Measurements from ENCODE around the gene AP4E1. TPM values are rescaled to one million over a fixed set of nuclear protein-coding genes. Genes with fewer than 3 reads are reported as not detected.

The AP4E1 gene
- total and polyA plus RNA-seq, 2 of the 8 experiments (the other 6 are each of a cell fraction or from before 2014, with no cell fraction given): 1.4 to 10.9 TPM

DNA sequence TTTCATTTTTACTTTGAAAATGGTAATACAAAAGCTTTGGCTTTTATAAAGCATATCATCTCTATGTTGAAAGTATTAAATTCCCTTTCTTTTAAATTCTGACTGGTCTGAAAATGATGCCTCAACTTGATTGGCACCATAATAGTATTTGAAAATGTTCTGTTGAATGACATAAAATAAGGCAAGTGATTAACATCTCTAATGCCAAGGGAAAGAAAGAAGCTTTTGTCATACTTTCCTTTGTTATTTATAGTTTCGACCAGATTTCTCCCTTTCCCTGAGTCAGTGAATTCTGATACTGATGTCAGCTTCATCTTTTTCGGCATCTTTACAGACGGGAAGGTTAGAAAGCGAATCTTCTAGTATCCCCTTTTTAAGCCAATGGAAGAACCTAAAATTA, 3.4 kb upstream of the AP4E1 start:
- FAIRE-seq (no peak), DNase-seq (ENCODE audit: low read depth in 1 of 2, low spot score in 2 of 2) (no peak)
- Histone ChIP-seq H3K27me3 (replicated peaks in 1 of 4; ENCODE audit: control insufficient read depth in 3 of 4, extremely low read depth in 1 of 4, insufficient read depth in 3 of 4, low read length in 3 of 4) (no peaks in the 10 kb centered on the region), H2BK15ac (ENCODE audit: low read length) (no peak overlapping the region), H2BK120ac (replicated peaks; ENCODE audit: low read depth, low read length) (no peak overlapping the region), H4K91ac (replicated peaks; ENCODE audit: insufficient read length, low read length) (no peak overlapping the region), H4K8ac (ENCODE audit: extremely low read depth, insufficient read depth, low read length) (no peak overlapping the region), H2BK12ac (ENCODE audit: low read depth, low read length) (no peak overlapping the region), H3K23me2 (ENCODE audit: low read depth, low read length) (peaks cover 2% of the 10 kb centered on the region; the same call in 1 of the 2 replicates), H2BK5ac (ENCODE audit: low read depth, low read length) (no peak overlapping the region), H4K20me1 (replicated peaks in 1 of 2; ENCODE audit: control insufficient read depth in 1 of 2, insufficient read depth in 2 of 2, low read length in 2 of 2) (no peaks in the 10 kb centered on the region), H3K79me2 (ENCODE audit: control insufficient read depth in 1 of 2, insufficient read depth in 2 of 2, low read length in 2 of 2) (peaks cover 0 to 5% of the 10 kb centered on the region in 2 experiments; a peak in 1 of 4 replicates), H3K4me3 (ENCODE audit: extremely low read depth in 1 of 4, insufficient read depth in 2 of 4, low read depth in 3 of 4, low read length in 4 of 4) (no peak overlapping the region), H3K18ac (ENCODE audit: extremely low read depth, low read length) (no peak overlapping the region), H2BK20ac (ENCODE audit: low read length) (no peak overlapping the region), H3K79me1 (ENCODE audit: low read depth, low read length) (no peaks in the 10 kb centered on the region), H3K23ac (ENCODE audit: insufficient read length) (no peak overlapping the region), H3K27ac (ENCODE audit: low read depth, low read length) (no peak overlapping the region), H3K56ac (replicated peaks; ENCODE audit: insufficient read length, low read depth, low read length) (no peak overlapping the region), H3K9me3 (ENCODE audit: insufficient read depth in 2 of 2, low read depth in 1 of 2, low read length in 1 of 2) (no peaks in the 10 kb centered on the region), H2AK5ac (ENCODE audit: low read depth, low read length) (no peak overlapping the region), H3K14ac (ENCODE audit: insufficient read length) (no peak overlapping the region), H3K4ac (replicated peaks; ENCODE audit: insufficient read length, low read depth, low read length) (no peak overlapping the region), H3K36me3 (ENCODE audit: control insufficient read depth in 2 of 4, insufficient read depth in 4 of 4, low read length in 3 of 4) (no peaks in the 10 kb centered on the region), H4K5ac (ENCODE audit: insufficient read length, low read depth, low read length) (no peak overlapping the region), H3K4me2 (ENCODE audit: insufficient read depth in 1 of 2, low read depth in 2 of 2, low read length in 2 of 2) (no peak overlapping the region), H2AFZ (ENCODE audit: low read length) (no peak overlapping the region), H3K9ac (replicated peaks in 1 of 4; ENCODE audit: extremely low read depth in 1 of 4, low read depth in 3 of 4, low read length in 3 of 4) (no peak overlapping the region), H3K4me1 (replicated peaks in 1 of 4; ENCODE audit: control insufficient read depth in 3 of 4, insufficient read depth in 4 of 4, low read length in 3 of 4) (peaks cover 0 to 3% (median 0%) of the 10 kb centered on the region in 4 experiments; a peak in 2 of 7 replicates)
- TF ChIP-seq RAD21 (IDR thresholded peaks at IDR 0.05 in 1 of 2, conservative IDR thresholded peaks at IDR 0.05 in 1 of 2; ENCODE audit: low read depth in 2 of 2, low read length in 2 of 2): no peak
- TF ChIP-seq BACH1 (IDR thresholded peaks at IDR 0.05; ENCODE audit: low read length): no peak
- no peak for TF ChIP-seq E2F6 (IDR thresholded peaks at IDR 0.05)
- no peak for TF ChIP-seq TAF7 (optimal IDR thresholded peaks at IDR 0.05; ENCODE audit: borderline replicate concordance, low read depth, low read length)
- WGBS, 2 experiments (ENCODE audit: extremely low coverage in 1 of 2, insufficient coverage in 1 of 2, insufficient read length in 1 of 2, insufficient replicate concordance in 2 of 2, low coverage in 1 of 2, low lambda C conversion rate in 2 of 2, missing lambda C conversion rate in 1 of 2): 90% methylated on average over 4 of the region's 4 CpGs; no CpG with 5 or more reads in 1 of the 2 experiments
- ChIA-PET CTCF (ENCODE audit: partially characterized antibody) (no interaction called here), POLR2A (ENCODE audit: partially characterized antibody) (interaction anchor here (0.7 kb wide), 1 partner anchor 524 kb away, joined by 3 read pairs; no protein-coding TSS in a partner anchor)
